GM12891 (cell line): ENCODE data around the gene TSKU.

Source experiments
- DNase-seq: peaks from one replicate; pipeline ENCODE4 v3.0.0; 2011; ENCODE audit warnings: low spot score; ENCODE audit not compliant: insufficient read length
- FAIRE-seq: peaks from 2 replicates; lab custom pipeline; 2011; peaks lifted over from hg19 to GRCh38; lab: Jason Lieb, UNC
- PAX5 ChIP-seq: IDR thresholded peaks from 2 replicates; pipeline ENCODE4 v1.6.1; 2011; ENCODE audit warnings: low read length, moderate library complexity, mild to moderate bottlenecking; ENCODE audit not compliant: insufficient read depth, severe bottlenecking
- POLR2A ChIP-seq: IDR thresholded peaks from 2 replicates; pipeline ENCODE4 v1.6.1; 2011; ENCODE audit warnings: low read depth, low read length, control low read depth
- POLR2AphosphoS5 ChIP-seq: IDR thresholded peaks from 2 replicates; pipeline ENCODE4 v1.6.1; 2011; ENCODE audit warnings: low read depth, low read length, control low read depth
- POU2F2 ChIP-seq: IDR thresholded peaks from 2 replicates; pipeline ENCODE4 v1.6.1; 2011; ENCODE audit warnings: low read depth, mild to moderate bottlenecking, control low read depth, low read length, moderate library complexity
- SPI1 ChIP-seq: IDR thresholded peaks from 2 replicates; pipeline ENCODE4 v1.6.1; 2011; ENCODE audit warnings: low read depth, low read length, control low read depth
- TAF1 ChIP-seq: IDR thresholded peaks from 2 replicates; pipeline ENCODE4 v1.6.1; 2011; ENCODE audit warnings: low read depth, low read length, control low read depth

TSKU gene

DNA sequence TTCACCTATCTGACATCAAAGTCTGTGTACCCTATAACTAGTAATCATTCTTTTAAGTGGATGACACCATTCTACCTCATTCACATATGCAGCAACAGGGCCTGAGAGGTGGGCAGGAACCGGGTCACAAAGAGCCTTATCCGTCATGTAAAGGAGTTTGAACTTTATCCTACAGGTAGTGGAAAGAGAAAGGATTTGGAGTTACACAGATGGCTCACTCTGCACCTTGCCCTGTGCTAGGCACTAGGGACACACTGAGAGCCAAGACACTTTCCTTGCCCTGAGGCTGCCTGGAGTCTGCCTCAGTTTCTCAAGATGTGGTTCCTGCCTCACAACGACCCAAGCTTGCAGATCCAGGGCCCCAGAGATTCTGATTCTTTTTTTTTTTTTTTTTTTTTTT lies 63.3 kb downstream of the TSKU start:
- TF ChIP-seq POLR2AphosphoS5 = no peak
- no peak for TF ChIP-seq TAF1
- no peak for TF ChIP-seq POLR2A
- no peak for TF ChIP-seq PAX5
- TF ChIP-seq POU2F2 = no peak
- no peak for TF ChIP-seq SPI1
- no peak for DNase-seq
- no peak for FAIRE-seq
